Endodermal cell (in vitro differentiated cells): ENCODE results near the gene INTS6. TPM values are rescaled to one million over a fixed set of nuclear protein-coding genes. Genes with fewer than 3 reads are reported as not detected.

Experiments
- DNase-seq: peaks from one replicate; pipeline ENCODE4 v3.0.0-alpha.2; 2017
- H3K27ac ChIP-seq: 2 replicates; pipeline ENCODE4 v1.5.1; 2013; ENCODE audit warnings: mild to moderate bottlenecking, low read depth, low read length, moderate library complexity
- H3K27me3 ChIP-seq: 2 replicates; pipeline ENCODE4 v1.6.1; 2013; ENCODE audit warnings: mild to moderate bottlenecking, low read length, moderate library complexity; ENCODE audit not compliant: insufficient read depth, control insufficient read depth, poor library complexity, severe bottlenecking
- H3K36me3 ChIP-seq: 2 replicates; pipeline ENCODE4 v1.7.0; 2013; ENCODE audit warnings: mild to moderate bottlenecking, low read length, moderate library complexity; ENCODE audit not compliant: control insufficient read depth, insufficient read depth
- H3K4me1 ChIP-seq: one replicate; pipeline ENCODE4 v1.7.0; 2013; ENCODE audit warnings: low read length; ENCODE audit not compliant: control insufficient read depth, insufficient read depth
- H3K4me3 ChIP-seq: 2 replicates; pipeline ENCODE4 v1.5.1; 2013; ENCODE audit warnings: mild to moderate bottlenecking, low read length, moderate library complexity
- H3K9ac ChIP-seq: 2 replicates; pipeline ENCODE4 v1.6.1; 2013; ENCODE audit warnings: mild to moderate bottlenecking, low read length, moderate library complexity; ENCODE audit not compliant: poor library complexity, severe bottlenecking; ENCODE audit errors: extremely low read depth
- H3K9me3 ChIP-seq: 2 replicates; pipeline ENCODE4 v1.6.1; 2013; ENCODE audit warnings: mild to moderate bottlenecking, low read length, moderate library complexity; ENCODE audit not compliant: control insufficient read depth
- H3K27ac Mint-ChIP-seq: 2 replicates; pipeline ENCODE4 v1.8.0; 2020; ENCODE audit warnings: mixed read lengths
- H3K27me3 Mint-ChIP-seq: 2 replicates; pipeline ENCODE4 v1.8.0; 2021; ENCODE audit warnings: mild to moderate bottlenecking, mixed read lengths; ENCODE audit not compliant: insufficient read depth
- H3K36me3 Mint-ChIP-seq: 2 replicates; pipeline ENCODE4 v1.8.0; 2020; ENCODE audit warnings: low read depth, mixed read lengths
- H3K4me1 Mint-ChIP-seq: 2 replicates; pipeline ENCODE4 v1.8.0; 2020; ENCODE audit warnings: mixed read lengths
- H3K4me3 Mint-ChIP-seq: 2 replicates; pipeline ENCODE4 v1.8.0; 2020; ENCODE audit warnings: mild to moderate bottlenecking, moderate library complexity, mixed read lengths
- H3K9me3 Mint-ChIP-seq: 2 replicates; pipeline ENCODE4 v1.8.0; 2020; ENCODE audit warnings: mild to moderate bottlenecking, mixed read lengths
- CTCF ChIP-seq: fragments of 200-600 bp; sonication (generic); conservative IDR thresholded peaks from 2 replicates; pipeline ENCODE4 v1.5.0; 2021; ENCODE audit warnings: antibody characterized with exemption, mild to moderate bottlenecking
- WGBS, 2 experiments: methylation state at CpG; one replicate each; pipeline versions ENCODE4 v1.1.5 to v1.1.7; 2013; ENCODE audit warnings: missing lambda C conversion rate in 2 of 2, mixed read lengths in 1 of 2; ENCODE audit not compliant: insufficient coverage in 1 of 2, insufficient read length in 1 of 2; 5-methylcytosine and 5-hydroxymethylcytosine counted together
- total RNA-seq, 2 donors: library from RNA; stranded (reverse); fragmentation: NEBNext Ultra II Directional in 1 of 2; extraction: Animal tissue kit (Norgen Biotek cat#: 25700) in 1 of 2; gene quantifications; 2 replicates in 1 of 2; 3 replicates in 1 of 2; pipeline ENCODE4 v1.2.1, GENCODE V29; 2021

INTS6 gene
- total RNA-seq, 2 donors from 2014 or later = 42.4 to 62.1 TPM

- Mint-ChIP-seq H3K36me3 (peaks cover 10% of the 10 kb centered on the region), H3K27me3 (no peaks in the 10 kb centered on the region), H3K4me3 (no peak overlapping the region), H3K27ac (no peak overlapping the region), H3K4me1 (peaks cover 2% of the 10 kb centered on the region), H3K9me3 (no peaks in the 10 kb centered on the region)
- Histone ChIP-seq H3K27me3 (no peaks in the 10 kb centered on the region), H3K4me1 (no peaks in the 10 kb centered on the region), H3K27ac (no peak overlapping the region), H3K9me3 (no peaks in the 10 kb centered on the region), H3K9ac (no peak overlapping the region), H3K36me3 (peaks cover 57% of the 10 kb centered on the region), H3K4me3 (no peak overlapping the region)
- TF ChIP-seq CTCF = no peak
- WGBS, 2 experiments = 100% methylated on average over 1 of the region's 1 CpG
- no peak for DNase-seq
Measured at GRCh38 chr13:51440381-51440780, 12.5 kb downstream of the INTS6 start.

- Mint-ChIP-seq H3K4me3 (no peak overlapping the region), H3K27ac (peak overlapping the region; percentile 18), H3K4me1 (peaks cover 7% of the 10 kb centered on the region), H3K27me3 (no peaks in the 10 kb centered on the region), H3K9me3 (no peaks in the 10 kb centered on the region), H3K36me3 (peaks cover 14% of the 10 kb centered on the region)
- peaks cover 69% of the 10 kb centered on the region for H3K36me3 ChIP-seq
- TF ChIP-seq CTCF = no peak
- no peaks in the 10 kb centered on the region for H3K9me3 ChIP-seq
- no peak overlapping the region for H3K4me3 ChIP-seq
- WGBS, 2 experiments = 85 to 91% methylated on average over 2 to 3 of the region's 4 CpGs
- no peak overlapping the region for H3K9ac ChIP-seq
- no peak for DNase-seq
- H3K4me1 ChIP-seq = no peaks in the 10 kb centered on the region
- no peaks in the 10 kb centered on the region for H3K27me3 ChIP-seq
- H3K27ac ChIP-seq = no peak overlapping the region
Measured at GRCh38 chr13:51437550-51438127, 15.2 kb downstream of the INTS6 start.

GRCh38 chr13:51435002-51435578 lies 17.7 kb downstream of the INTS6 start:
- H3K27ac Mint-ChIP-seq = no peak overlapping the region
- H3K4me3 Mint-ChIP-seq = no peak overlapping the region
- DNase-seq = no peak
- Histone ChIP-seq H3K9ac (no peak overlapping the region), H3K9me3 (no peaks in the 10 kb centered on the region), H3K27ac (no peak overlapping the region), H3K4me1 (no peaks in the 10 kb centered on the region), H3K27me3 (no peaks in the 10 kb centered on the region), H3K36me3 (peaks cover 72% of the 10 kb centered on the region), H3K4me3 (no peak overlapping the region)
- peak; percentile 78 for TF ChIP-seq CTCF
- H3K36me3 Mint-ChIP-seq = peaks cover 19% of the 10 kb centered on the region
- no peaks in the 10 kb centered on the region for H3K27me3 Mint-ChIP-seq
- WGBS, 2 experiments = 22 to 71% methylated on average over 1 of the region's 1 CpG
- H3K9me3 Mint-ChIP-seq = no peaks in the 10 kb centered on the region
- peaks cover 7% of the 10 kb centered on the region for H3K4me1 Mint-ChIP-seq
